GM12873 (cell line): Measurements from ENCODE around the gene OLFM4.

Experiments used
- CTCF ChIP-seq: IDR thresholded peaks from 2 replicates; pipeline ENCODE4 v1.5.1; 2012; ENCODE audit warnings: low read depth, mild to moderate bottlenecking, moderate library complexity, low read length, control low read depth; ENCODE audit not compliant: insufficient read depth; ENCODE audit errors: missing control alignments

Gene OLFM4

DNA sequence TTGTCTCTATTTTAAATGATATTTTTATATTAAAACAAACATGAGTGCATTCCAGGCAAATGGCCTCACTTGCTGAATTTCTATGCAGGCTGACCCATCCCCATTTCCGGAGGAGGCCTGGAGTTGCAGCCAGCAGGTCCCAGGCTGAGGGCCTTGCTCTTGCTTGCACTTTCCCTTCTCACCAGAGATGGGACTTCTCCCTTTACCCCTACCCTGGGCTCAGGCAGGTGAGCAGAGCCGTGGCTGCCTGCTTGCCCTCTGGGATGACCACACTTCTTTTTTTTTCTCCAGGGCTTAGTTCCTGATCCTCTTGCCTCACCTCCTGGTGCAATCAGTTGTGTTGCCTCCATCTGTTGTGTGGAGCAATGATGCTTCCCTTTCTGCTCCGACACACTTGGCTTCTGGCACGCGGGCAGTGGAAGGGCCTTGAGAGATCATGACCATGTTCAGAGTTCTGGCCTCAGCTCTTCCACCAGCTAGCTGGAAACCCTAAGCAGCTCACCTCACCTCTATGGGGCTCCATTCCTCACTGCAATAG is 11.1 kb upstream of the OLFM4 start:
- TF ChIP-seq CTCF = no peak

GRCh38 chr13:53018690-53019647 is 9.6 kb upstream of the OLFM4 start:
- no peak for TF ChIP-seq CTCF

GRCh38 chr13:53020764-53021335 is 7.8 kb upstream of the OLFM4 start:
- no peak for TF ChIP-seq CTCF

DNA sequence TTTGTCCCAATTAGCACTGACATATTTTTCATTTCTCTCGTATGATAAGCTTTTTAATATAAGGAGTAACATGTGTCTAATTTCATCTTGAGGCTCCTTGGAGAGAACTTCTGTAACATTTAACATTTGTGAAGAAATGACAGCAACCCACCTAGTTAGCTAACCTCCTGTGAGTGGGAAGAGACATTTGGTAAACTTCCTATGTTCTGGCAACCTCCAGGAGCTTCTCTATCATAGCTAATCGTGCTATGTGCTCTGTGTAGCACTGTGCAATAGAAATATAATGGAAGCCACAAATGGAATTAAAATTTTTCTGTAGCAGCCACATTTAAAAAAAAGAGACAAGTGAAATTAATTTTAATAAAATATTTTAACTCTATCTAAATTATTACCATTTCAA is 5.4 kb upstream of the OLFM4 start:
- no peak for TF ChIP-seq CTCF

DNA sequence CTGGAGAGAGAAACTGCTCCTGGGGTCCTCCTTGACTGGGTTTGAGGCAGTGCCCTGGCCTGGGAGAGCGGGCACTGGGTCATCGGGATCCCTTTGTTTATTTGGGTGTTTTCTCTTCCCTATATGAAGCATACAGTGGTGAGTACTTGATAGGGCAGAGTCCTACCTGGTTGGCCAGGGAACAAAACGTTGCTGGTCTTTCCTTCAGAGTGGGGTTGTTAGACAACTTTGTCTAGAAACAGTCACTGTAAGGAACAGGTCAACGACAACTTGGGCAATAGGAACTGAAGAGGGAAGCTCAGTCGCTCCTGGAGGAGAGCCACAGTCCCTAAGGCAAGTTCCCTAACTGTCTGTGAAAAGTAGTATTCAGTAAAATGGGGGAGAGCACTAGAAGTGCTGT is 550 bp upstream of the OLFM4 start:
- no peak for TF ChIP-seq CTCF

DNA sequence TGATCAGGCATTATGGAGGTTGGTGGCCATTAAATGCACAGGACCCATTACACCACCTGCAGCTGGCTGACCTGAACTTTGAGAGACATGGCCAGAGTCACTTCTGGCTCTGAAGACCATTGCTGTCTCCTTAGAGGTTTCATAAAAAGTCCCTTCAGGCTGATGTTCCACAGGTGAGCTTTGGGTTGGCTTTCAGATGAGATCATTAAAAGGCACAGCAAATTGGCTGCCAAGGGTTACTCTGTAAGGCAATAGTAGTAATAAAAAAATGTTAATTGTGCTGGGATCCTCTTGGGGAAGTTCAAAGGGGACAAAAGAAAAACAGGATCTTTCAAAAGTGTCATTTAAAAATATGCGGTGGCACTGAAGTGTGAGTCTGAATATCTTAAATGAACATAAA is 4.2 kb downstream of the OLFM4 start:
- no peak for TF ChIP-seq CTCF

DNA sequence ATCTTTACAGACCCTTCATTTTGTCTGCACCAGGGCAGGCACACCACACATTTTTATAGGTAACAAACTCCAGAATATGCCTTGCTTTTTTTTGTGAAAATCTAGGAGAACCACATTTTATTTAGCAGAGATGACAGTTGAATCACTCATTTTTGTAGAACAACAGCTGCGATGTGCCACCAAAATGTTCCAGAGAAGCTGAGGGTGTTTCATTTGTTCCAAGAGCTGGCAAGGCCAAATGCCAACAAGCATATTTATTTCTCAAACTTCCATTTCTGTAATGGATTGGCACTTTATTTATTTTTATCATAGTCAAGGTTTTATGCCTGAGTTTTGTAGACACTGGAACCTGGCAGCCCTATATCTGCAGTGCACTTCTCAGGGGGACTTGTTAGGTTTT is 10.4 kb downstream of the OLFM4 start:
- no peak for TF ChIP-seq CTCF
